GM18858 (cell line): ENCODE data around the gene EGFL8.
A peak's percentile ranks its signal among the peaks of the same experiment; 100 is the strongest.
"Not testable (repeated sequence)": the region's sequence is repeated elsewhere in the genome, so short reads cannot be mapped to it uniquely, and the experiment has no call there.

Experiments used
- ATAC-seq: cut with Tn5 transposase; IDR thresholded peaks from one replicate; pipeline ENCODE4 v1.9.1; 2021; ENCODE audit not compliant: unreplicated experiment

EGFL8 gene

DNA sequence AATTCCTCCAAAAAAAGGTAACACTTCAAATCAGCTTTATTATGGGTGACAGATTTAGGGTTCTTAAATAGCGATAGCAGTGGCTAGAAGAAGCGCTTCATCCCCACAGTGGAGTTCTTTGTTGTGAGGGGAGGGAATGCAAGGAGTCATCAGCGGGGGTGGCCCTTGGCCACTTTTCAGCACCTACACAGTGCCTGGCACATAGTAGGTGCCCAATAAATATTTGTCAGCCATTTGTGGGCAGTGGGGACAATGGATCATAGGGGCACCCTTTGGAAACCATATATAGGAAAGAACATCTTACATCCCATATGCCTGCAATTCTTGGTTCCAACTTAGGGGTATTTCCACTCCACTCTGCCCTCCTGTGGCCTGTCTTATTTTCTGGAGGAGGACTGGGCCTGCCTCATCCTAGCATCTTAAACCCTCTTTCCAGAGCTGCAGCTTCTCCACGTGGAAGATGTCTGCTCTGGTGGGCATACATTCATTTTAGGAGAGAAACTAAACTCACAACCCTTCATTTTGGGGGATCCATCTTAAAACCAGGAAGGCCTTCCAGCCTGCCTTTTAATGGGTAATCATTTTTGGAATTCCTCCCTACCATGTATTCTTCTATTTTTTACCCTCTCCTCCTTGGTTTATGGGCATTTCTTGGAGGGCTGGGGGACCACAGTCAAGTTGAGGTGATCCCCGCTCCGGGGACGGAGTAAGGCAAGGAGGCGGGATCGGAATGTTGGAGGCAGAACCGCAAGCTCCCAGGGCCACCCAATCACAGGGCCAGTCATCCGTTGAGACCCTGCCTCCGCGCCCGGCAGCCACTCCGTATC, 30.6 kb downstream of the EGFL8 start:
- ATAC-seq: no peak

DNA sequence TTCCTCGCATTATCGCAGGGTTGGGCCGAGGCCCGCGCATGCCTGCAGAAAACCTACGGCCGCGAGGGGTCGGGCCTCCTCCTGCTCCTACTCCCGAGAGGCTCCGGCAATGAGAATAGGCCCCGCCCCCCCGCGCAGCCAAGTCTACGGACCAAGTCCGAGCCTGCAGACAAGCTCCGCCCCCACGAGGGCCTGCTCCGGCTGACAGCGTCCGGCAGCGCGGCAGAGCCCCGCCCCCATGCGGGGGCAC, 31.2 kb downstream of the EGFL8 start:
- ATAC-seq: peak; percentile 59

DNA sequence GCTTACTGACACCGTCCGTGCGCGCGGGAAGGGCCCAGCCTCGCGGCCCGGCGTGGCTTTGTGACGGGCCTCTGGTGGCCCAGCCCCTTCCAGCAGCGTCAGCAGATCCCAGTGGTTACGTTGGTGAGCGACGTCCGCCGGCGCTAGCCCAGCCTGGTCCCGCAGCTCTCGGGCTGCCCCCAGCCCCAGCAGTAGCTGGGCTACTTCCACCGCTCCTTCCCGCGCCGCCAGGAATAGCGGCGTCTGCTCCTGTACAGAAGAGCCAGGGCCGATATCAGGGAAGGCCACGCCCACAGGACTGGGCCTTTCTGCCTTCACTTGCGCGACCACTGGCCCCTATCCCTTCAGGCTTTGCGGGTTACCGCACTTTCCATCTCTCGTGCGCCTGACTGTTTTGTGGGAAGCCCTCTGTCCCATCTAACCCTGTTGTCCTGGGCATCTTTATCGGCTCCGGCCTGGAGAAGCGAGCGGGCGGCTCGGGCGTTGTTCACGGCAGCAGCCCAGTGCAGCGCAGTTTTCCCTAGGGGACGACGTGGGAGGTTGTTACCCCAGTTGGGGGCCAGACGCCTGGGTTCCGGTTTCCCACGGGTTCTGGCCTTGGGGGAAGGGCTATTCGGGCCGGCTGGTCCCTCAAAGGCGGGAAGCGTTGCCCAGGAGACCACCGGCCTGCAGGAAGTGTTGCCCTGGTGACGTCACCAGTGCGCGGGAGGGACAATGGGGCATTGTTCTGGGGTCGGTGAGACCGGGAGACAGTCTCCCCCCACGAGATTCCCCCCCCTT, 31.7 kb downstream of the EGFL8 start:
- ATAC-seq: peak; percentile 71

DNA sequence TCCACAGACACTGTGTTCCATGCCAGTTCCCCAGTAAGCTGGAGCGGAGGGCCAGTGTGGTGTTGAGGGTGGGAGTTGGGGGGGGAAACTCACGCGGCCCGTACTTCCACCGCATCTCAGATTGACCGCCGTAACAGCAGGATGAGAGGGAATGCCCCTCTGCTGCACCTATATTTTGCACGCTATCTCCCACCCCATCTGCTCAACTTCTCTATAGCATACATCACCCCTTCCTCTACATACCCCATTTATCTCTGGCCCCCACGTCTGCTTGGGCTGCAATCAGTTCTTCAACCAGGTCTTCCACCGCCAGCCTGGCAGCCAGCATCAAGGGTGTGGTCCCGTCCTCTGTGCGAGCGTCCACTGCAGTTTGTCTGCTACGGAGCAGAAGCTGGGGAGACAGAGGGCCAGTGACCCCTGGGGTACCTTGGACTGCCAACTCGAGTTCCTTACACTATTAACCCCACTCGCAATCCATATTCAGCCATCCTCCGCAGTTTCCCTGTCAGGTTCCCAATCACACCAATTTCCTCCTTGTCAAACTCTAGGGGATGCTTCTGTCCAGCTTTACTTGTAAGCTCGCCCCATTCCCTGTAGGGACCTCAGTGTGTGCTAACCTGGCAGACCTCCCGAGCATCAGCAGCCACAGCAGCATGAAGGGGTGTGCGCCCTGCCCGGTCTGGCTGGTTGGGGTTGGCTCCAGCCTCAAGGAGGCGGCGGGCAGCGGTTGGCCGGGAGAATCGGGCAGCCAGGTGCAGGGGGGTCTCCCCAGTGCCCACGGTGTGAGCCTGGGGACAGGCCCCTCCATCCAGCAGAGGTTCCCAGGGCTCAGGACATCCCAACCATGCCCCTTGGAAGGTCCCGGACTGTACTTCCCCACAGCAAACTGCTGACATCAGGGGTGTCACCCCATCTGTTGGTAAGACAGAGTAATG, 32.6 kb downstream of the EGFL8 start:
- ATAC-seq: no peak

DNA sequence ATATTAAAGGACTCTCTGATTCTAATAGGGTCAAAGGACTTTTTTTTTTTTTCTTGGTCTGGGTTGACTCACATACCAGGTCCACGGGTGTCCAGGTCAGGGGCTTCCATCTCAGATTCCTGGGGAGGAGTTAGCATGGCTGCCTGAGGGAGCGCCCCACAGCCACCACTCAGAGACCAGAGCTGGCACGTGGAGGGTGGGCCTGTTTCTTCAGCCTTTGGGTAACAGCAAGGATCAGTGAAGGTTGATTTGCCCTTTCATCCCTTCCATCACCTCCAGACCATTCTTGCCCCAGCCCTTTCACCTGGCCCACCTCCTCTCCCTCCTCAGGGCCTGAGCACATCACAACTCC, 33.9 kb downstream of the EGFL8 start:
- no peak for ATAC-seq

DNA sequence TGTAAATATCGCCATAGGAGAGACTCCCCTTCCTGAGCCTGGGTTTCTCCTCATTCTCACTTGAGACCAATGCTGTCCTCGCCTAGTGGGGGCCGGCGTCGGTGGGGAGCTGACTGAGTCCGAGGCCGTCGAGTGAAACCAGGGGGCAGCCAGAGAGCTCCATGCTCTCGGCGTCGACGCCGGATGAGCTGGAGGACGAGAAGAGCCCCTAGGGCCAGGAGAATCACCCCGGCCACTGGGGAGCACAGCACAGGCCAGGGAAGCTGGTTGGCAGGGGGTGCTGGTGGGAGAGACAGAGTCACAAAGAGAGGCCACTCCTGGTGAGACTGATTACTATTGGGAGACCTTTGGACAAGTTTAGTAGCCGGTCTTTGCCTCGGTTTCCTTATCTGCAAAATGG, 34.5 kb downstream of the EGFL8 start:
- ATAC-seq: no peak

DNA sequence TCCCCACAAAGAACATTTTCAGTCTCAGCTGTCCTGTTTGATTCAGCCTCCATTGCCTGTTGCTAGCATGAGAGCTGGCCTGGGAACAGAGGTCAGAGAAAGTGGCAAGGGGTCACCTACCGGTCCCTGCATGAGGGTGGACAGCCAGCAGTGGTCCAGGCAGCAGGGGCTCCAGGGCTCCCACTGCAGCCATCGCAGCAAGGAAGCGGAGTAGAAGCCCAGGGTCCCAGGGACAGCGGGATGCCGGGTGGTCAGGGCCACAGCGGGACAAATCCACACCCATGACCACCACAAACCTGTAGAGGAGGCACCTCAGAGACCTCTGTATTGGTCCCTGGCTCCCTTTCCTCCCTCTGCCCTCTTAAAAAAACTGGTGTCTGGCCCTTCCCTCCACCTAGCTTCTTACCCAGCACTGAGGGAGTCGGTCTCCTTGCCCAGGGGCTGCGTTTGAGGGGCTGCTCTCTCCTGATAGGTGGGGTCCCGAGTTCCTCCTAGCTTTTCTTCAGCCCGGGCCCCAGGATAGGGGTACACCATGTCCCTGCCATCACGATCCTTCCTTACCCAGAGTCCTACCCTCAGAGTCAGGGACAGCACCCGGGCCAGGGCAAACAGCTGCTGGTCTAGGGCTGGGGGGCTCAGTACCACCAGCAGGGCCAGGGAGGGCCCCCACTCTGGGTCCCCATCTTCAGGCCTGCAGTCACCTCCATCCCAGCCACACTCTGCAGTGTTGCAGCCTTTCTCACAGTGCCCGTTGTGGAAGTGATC, 36.5 kb downstream of the EGFL8 start:
- ATAC-seq: no peak

DNA sequence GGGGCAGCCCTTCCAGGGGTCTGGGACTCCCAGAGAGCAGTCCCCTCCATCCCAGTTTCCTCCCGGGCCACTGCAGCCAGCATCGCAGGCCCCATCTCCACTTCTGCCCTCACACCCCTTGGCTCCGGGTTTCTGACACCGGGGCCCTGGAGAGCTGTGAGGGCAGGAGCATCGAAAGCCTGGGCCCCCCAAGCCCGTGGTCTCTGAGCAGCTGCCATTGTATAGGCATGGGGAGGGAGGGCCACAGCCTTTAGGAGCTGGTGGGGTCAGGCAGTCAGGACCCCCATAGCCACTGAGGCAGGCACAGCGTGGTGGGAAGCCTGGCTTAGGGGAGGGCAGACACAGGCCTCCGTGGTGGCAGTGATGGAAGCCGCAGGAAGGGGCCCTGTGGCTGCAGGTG, 37.8 kb downstream of the EGFL8 start:
- no peak for ATAC-seq

DNA sequence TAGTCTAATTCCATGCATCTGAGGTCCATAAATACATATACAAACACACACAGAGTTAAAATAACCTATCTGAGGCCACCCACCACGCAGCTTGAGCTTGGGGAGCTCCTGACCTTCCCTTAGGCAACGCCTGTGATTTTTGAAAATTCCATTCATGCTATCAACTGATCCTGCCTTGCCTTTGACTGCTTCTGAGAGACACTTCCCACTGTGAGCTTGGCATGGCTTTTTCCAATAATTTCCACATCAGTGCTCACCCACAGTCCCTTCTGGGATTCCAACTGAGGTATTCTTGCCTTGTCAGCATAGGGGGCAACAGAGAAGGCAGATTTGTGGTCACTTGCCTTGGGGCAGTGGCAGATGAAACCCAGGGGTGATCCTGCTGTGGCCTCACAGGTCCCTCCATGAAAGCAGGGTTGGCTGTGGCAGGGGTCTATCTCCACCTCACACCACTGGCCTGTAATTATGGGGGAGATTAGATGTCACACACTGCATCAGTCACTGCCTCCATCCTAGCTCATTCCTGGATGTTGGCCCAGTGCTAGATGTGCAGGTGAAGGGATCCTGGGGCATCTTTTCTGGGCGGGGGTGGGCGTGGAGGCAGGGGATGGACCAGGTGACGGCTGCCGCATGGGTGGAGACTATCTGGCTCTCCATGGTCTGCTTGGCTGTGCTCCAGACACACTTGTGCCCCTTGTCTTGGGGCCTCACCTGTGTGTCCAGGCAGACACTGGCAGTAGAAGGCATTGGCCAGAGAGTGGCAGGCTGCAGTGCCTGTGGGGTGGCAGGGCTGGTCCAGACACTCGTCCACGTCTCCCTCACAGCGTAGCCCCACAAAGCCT, 39.3 kb downstream of the EGFL8 start:
- ATAC-seq: no peak

DNA sequence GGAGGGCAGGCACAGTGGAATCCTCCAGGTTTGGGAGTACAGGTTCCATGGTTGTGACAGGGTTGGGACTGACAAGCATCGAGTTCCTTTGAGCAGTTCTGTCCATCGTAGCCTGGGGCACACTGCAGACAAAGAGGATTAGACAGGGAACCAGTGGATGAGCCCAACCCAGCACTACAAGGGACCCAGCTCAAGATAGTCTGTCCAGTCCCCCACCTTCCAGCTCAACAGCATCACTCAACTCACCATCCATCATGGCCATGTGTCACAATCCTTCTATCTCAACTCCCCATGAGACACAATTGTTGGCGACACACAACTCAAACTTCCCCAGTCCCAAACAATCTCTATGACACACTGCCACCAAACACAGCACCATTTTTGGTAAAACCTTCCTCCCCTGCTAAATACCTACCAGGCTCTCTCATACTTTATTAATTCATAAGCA, 39.9 kb downstream of the EGFL8 start:
- no peak for ATAC-seq

DNA sequence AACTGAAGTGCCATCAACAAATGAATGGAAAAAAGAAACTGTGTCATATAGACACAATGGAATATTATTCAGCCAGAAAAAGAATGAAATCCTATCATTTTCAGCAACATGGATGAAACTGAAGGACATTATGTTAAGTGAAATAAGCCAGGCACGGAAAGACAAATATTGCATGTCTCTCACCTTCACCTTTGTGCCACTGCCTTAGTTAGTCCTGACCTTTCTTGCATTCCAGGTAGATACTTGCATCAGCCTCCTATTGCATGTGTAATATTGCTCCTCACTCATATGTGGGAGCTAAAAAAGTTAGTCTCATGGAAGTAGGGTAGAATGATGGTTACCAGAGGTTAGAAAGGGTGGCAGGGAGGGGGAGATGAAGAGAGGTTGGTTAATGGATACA, 44.6 kb downstream of the EGFL8 start:
- ATAC-seq: no peak

DNA sequence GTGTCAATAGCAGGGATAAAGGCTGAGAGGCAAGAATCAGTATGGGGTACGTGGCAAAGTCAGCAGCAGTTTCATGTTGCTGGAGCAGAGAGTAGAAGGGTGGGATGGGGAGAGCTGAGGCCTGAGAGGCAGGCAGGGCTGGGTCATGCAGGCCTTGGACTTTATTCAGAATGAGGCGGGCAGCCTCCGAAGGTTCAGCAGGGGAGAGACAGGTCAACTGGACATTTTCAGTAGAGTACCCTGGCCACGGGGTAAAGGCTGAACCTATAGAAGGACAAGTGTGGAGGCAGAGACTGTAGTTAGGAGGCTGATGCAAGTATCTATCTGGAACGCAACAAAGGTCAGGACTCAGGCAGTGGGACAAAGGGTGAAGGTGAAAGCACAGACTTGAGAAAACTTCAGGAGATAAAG, 45.8 kb downstream of the EGFL8 start:
- no peak for ATAC-seq

DNA sequence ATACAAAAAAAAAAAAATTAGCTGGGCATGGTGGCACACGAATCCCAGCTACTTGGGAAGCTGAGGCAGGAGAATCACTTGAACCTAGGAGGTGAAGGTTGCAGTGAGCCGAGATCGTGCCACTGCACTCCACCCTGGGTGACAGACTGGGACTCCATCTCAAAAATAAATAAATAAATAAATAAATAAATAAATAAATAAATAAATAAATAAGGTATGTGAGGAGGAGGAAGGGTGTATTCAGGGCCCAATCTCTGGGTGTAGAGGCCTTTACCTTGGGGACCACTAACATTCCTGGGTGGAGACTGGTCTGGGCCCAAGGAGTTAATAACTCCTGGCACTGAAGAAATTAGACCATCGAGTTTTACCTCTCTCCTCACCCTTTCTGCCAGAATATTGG, 47.0 kb downstream of the EGFL8 start:
- not testable (repeated sequence) for ATAC-seq

DNA sequence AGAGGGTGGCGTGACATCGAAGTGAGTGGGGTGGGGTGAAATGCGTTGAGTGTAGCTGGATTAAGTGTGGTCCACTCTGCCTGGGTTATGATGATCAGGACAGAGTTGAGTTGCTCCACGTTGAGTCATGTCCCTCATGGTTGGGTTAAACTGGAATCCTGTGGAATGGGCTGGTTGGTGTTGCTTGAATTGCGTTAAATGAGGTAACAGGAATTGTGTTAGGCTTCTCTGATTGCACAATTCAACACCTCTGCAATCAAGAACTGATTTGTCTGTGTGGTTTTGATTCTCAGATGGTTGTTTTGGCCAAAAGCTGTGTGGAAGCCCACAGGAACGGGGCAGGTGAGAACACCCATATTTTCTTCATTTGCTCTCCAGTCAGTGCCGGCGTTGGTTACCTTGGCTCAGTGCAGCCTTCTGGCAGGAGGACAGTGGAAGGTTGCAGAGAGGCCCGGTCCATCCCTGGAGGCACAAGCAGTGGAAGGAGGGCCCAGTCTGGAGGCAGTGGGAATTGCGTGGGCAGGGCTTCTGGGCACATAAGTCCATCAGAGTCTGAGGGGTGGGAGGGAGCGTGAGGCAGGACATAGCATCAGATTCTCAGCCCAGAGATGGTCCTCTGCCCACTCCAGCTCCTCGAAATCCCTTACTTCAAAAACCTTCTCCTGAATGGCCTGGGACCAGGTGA, 47.8 kb downstream of the EGFL8 start:
- ATAC-seq: no peak

DNA sequence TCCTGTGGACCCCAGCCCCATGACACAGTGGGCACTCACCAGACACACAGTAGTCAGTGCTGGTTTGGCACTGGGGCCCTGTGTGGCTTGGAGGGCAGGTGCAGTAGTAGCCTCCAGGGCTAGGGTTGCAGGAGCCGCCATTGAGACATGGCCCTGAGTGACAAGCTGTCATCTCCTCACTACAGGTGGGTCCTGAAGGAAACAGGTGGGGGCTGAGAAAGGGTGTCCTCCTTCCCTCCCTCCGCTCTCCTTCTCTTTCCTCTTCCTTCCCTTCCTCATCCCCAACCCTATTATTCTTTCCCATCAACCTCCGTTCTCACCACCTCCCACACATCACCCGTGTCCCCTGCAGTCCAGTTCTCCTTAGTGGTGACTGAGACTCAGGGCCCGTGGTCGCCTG, 49.3 kb downstream of the EGFL8 start:
- ATAC-seq: no peak

DNA sequence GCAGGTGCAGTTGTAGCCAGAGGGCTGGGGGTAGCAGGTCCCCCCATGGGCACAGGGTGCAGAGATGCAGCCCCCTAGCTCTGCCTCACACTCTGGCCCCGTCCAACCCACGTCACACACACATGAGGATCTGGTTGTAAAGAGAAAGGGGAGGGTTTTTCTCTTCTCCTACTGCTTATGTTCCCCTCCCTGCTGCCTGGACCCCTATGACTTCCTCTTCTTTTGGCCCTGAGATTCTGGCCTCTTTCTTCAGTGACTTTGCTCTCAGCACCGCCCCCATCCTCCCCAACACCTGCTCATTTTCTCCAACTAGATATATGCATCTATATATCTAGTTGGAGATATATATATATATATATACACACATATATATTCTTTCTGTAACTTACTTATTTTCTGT, 49.7 kb downstream of the EGFL8 start:
- ATAC-seq: no peak

DNA sequence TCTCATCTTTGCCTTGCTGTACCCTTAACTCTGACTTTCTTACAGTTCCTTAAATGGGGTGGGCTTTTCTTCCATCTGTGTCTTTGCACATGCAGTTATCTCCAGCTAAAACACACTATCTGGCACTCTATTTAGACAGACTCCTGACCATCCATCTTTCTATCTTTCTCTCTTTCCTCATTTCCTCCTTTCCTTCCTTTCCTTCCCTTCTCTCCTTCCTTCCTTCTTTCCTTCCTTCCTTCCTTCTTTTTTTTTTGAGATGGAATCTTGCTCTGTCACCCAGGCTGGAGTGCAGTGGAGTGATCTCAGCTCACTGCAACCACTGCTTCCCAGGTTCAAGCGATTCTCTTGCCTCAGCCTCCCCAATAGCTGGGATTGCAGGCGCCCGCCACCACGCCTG, 51.2 kb downstream of the EGFL8 start:
- ATAC-seq: no peak

DNA sequence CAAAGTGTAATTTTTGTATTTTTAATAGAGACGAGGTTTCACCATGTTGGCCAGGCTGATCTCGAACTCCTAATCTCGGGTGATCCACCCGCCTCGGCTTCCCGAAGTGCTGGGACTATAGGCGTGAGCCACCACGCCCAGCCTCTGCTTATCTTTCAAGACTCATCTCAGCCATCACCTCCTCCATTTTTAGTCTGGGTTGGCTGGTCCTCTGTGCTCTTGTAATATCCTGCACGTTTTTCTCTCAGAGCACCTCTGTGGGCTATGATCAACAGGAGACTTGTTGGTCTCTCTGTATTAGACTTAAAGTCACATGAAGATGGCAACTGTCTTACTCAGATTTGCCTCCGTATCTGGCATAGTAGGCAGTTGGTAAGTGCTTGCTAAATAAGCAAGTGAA, 51.9 kb downstream of the EGFL8 start:
- ATAC-seq: no peak

DNA sequence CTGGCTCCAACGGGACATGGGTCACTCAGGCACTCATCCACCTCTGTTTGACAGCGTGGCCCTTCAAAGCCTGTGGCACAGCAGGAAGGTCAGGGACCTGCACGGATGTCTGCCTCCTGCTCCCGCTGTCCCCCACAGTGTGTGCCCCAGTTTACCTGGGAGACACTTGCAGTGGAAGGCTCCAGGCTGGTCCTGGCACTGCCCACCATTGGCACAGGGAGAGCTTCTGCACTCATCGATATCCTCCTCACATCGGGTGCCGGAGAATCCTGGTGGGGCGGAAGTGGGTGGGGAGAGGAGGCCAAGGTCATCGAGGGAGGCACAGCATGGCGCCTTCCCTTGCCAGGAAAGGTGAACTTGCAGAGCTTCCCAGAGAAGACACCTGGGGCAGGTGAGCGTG, 52.6 kb downstream of the EGFL8 start:
- no peak for ATAC-seq
